SU-DHL-6 (cell line): Measurements from ENCODE around the gene OBSCN.

ENCODE experiments used
- H2AFZ ChIP-seq: fragments of 200-600 bp; sonication (generic); 2 replicates; pipeline ENCODE4 v1.6.1; 2014; ENCODE audit warnings: low read depth, mild to moderate bottlenecking, moderate library complexity, mixed read lengths, antibody characterized with exemption, low read length; ENCODE audit not compliant: severe bottlenecking
- H3F3A ChIP-seq: fragments of 200-600 bp; shearing (Covaris generic); 2 replicates; pipeline ENCODE4 v1.6.0; 2016; ENCODE audit warnings: antibody characterized with exemption, mild to moderate bottlenecking; ENCODE audit not compliant: insufficient read depth
- H3K27ac ChIP-seq: fragments of 200-600 bp; sonication (generic); 2 replicates; pipeline ENCODE4 v1.5.1; 2016; ENCODE audit warnings: low read depth, mild to moderate bottlenecking, low read length, moderate library complexity, mixed read lengths
- H3K27me3 ChIP-seq: fragments of 200-600 bp; sonication (generic), shearing (Covaris generic); 2 replicates; pipeline ENCODE4 v1.6.0; 2014; ENCODE audit warnings: mild to moderate bottlenecking, low read length
- H3K36me3 ChIP-seq: fragments of 200-600 bp; sonication (generic); 2 replicates; pipeline ENCODE4 v1.6.1; 2014; ENCODE audit warnings: mild to moderate bottlenecking, low read length, mixed read lengths
- H3K4me2 ChIP-seq: fragments of 300-600, 200-600 bp; shearing (Covaris generic), sonication (generic); 2 replicates; pipeline ENCODE4 v1.6.0; 2014; ENCODE audit warnings: low read length, low read depth, mild to moderate bottlenecking; ENCODE audit not compliant: poor library complexity, severe bottlenecking
- H3K4me3 ChIP-seq: fragments of 200-600 bp; sonication (generic); 2 replicates; pipeline ENCODE4 v1.5.1; 2014; ENCODE audit warnings: antibody characterized with exemption, low read length, mild to moderate bottlenecking, mixed read lengths; ENCODE audit not compliant: insufficient read depth, poor library complexity, severe bottlenecking
- H3K79me2 ChIP-seq: fragments of 200-600 bp; sonication (generic); 2 replicates; pipeline ENCODE4 v1.6.1; 2014; ENCODE audit warnings: mild to moderate bottlenecking, low read length, moderate library complexity; ENCODE audit not compliant: insufficient read depth
- H3K9ac ChIP-seq: fragments of 200-600 bp; sonication (generic); 2 replicates; pipeline ENCODE4 v1.7.0; 2014; ENCODE audit warnings: mild to moderate bottlenecking, low read length
- H3K9me2 ChIP-seq: fragments of 200-600 bp; sonication (generic); replicated peaks from 2 replicates; pipeline ENCODE4 v1.6.1; 2014; ENCODE audit warnings: low read length; ENCODE audit not compliant: insufficient read depth
- H3K9me3 ChIP-seq: fragments of 200-600 bp; sonication (generic); 2 replicates; pipeline ENCODE4 v1.6.1; 2014; ENCODE audit warnings: low read length, mixed read lengths; ENCODE audit not compliant: insufficient read depth
- H4K20me1 ChIP-seq: fragments of 200-600 bp; sonication (generic); 2 replicates; pipeline ENCODE4 v1.6.1; 2014; ENCODE audit warnings: low read depth, mild to moderate bottlenecking, antibody characterized with exemption, low read length, moderate library complexity, mixed read lengths
- EZH2phosphoT487 ChIP-seq: fragments of 200-600 bp; sonication (generic), shearing (Covaris generic); conservative IDR thresholded peaks from 2 replicates; pipeline ENCODE4 v1.6.1; 2018; ENCODE audit warnings: mild to moderate bottlenecking, antibody characterized with exemption, low read length, moderate library complexity, mixed read lengths
- TF ChIP-seq, protein P1 (sequence below): fragments of 200-600 bp; sonication (generic); IDR thresholded peaks from one replicate; pipeline ENCODE4 v1.5.1; 2017; ENCODE audit warnings: antibody characterized with exemption, mild to moderate bottlenecking, low read length, moderate library complexity; ENCODE audit not compliant: insufficient read depth, poor library complexity, severe bottlenecking

Gene OBSCN

DNA sequence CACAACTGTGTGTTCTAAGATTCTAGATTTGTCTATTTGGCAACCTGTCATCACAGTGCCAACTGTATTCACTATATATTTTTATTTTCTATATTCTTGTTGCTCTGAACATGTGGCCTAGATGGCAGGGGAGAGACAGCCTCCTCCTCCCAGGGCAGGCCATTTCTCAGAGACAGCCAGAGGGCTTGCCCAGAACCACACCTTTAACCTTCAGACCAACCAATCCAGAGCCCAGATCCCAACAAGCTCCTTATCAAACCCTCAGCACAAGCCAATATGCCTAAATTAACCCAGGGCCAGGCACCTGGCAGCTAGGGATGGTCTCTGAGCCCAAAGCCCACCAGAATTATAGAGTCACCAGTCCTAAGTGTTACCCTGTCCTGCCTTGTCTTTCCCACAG is 179.5 kb downstream of the OBSCN start:
- no peak for TF ChIP-seq EZH2phosphoT487
- TF ChIP-seq, protein P1, sequence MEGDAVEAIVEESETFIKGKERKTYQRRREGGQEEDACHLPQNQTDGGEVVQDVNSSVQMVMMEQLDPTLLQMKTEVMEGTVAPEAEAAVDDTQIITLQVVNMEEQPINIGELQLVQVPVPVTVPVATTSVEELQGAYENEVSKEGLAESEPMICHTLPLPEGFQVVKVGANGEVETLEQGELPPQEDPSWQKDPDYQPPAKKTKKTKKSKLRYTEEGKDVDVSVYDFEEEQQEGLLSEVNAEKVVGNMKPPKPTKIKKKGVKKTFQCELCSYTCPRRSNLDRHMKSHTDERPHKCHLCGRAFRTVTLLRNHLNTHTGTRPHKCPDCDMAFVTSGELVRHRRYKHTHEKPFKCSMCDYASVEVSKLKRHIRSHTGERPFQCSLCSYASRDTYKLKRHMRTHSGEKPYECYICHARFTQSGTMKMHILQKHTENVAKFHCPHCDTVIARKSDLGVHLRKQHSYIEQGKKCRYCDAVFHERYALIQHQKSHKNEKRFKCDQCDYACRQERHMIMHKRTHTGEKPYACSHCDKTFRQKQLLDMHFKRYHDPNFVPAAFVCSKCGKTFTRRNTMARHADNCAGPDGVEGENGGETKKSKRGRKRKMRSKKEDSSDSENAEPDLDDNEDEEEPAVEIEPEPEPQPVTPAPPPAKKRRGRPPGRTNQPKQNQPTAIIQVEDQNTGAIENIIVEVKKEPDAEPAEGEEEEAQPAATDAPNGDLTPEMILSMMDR: no peak
- H3K27me3 ChIP-seq: no peaks in the 10 kb centered on the region
- no peaks in the 10 kb centered on the region for H4K20me1 ChIP-seq
- H3K79me2 ChIP-seq: no peaks in the 10 kb centered on the region
- no peak overlapping the region for H3K4me2 ChIP-seq
- no peak overlapping the region for H2AFZ ChIP-seq
- no peaks in the 10 kb centered on the region for H3K36me3 ChIP-seq
- no peak overlapping the region for H3K27ac ChIP-seq
- no peak overlapping the region for H3K9ac ChIP-seq
- no peaks in the 10 kb centered on the region for H3F3A ChIP-seq
- no peak overlapping the region for H3K4me3 ChIP-seq
- no peaks in the 10 kb centered on the region for H3K9me3 ChIP-seq
- H3K9me2 ChIP-seq: no peaks in the 10 kb centered on the region

- Histone ChIP-seq H2AFZ (no peak overlapping the region), H3K36me3 (no peaks in the 10 kb centered on the region)
These were observed 182.8 kb downstream of the OBSCN start for GRCh38 chr1:228390649-228391048.

DNA sequence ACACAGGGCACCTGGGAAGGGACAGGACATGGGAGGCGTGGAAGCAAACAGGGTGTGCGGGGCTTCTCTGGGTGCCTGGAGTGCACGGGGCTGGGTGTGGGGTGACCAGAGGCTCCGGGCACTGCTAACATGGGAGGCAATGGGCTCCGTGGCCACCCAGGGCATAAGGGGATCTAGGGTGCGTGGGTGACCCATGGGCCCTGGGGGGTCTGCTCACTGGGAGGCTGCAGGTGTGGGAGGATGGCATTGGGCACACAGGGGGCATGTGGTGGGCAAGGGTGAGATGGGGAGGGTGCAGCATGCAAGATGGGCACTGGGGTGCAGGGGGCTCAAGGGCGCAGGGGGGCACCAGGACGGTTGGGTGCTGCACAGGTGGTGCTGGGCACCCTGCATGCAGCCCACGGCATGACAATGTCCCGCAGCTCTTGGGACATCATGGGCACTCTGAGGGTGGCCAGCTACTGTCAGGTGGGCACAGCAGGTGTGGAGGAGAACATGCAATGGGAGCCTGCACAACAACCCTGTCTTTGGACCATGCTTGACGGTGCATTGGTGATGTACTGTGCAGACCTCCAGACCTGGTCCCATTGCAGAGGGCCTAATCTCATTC is 183.7 kb downstream of the OBSCN start:
- Histone ChIP-seq H3K36me3 (no peaks in the 10 kb centered on the region), H3K79me2 (no peaks in the 10 kb centered on the region), H2AFZ (no peak overlapping the region), H3K27ac (no peak overlapping the region), H3K27me3 (no peaks in the 10 kb centered on the region), H3K9me2 (no peaks in the 10 kb centered on the region), H3K4me2 (no peak overlapping the region), H3F3A (no peaks in the 10 kb centered on the region), H3K9me3 (no peaks in the 10 kb centered on the region), H3K4me3 (no peak overlapping the region), H4K20me1 (no peaks in the 10 kb centered on the region), H3K9ac (no peak overlapping the region)
- no peak for TF ChIP-seq EZH2phosphoT487
- TF ChIP-seq, protein P1: no peak

More at GRCh38 chr1:228390649-228391048, 182.8 kb downstream of the OBSCN start:
- Histone ChIP-seq H3K9me2 (no peaks in the 10 kb centered on the region), H4K20me1 (no peaks in the 10 kb centered on the region), H3F3A (no peaks in the 10 kb centered on the region), H3K79me2 (no peaks in the 10 kb centered on the region), H3K27me3 (no peaks in the 10 kb centered on the region), H3K4me2 (no peak overlapping the region), H3K27ac (no peak overlapping the region), H3K9me3 (no peaks in the 10 kb centered on the region), H3K9ac (no peak overlapping the region), H3K4me3 (no peak overlapping the region)
- TF ChIP-seq, protein P1: no peak
- TF ChIP-seq EZH2phosphoT487: no peak
